Endodermal cell (in vitro differentiated cells): Measurements from ENCODE around the gene RALBP1. TPM values are rescaled to one million over a fixed set of nuclear protein-coding genes. Genes with fewer than 3 reads are reported as not detected.

ENCODE experiments used
- DNase-seq: peaks from one replicate; pipeline ENCODE4 v3.0.0-alpha.2; 2017
- H3K27ac ChIP-seq: 2 replicates; pipeline ENCODE4 v1.5.1; 2013; ENCODE audit warnings: mild to moderate bottlenecking, low read depth, low read length, moderate library complexity
- H3K27me3 ChIP-seq: 2 replicates; pipeline ENCODE4 v1.6.1; 2013; ENCODE audit warnings: mild to moderate bottlenecking, low read length, moderate library complexity; ENCODE audit not compliant: insufficient read depth, control insufficient read depth, poor library complexity, severe bottlenecking
- H3K36me3 ChIP-seq: 2 replicates; pipeline ENCODE4 v1.7.0; 2013; ENCODE audit warnings: mild to moderate bottlenecking, low read length, moderate library complexity; ENCODE audit not compliant: control insufficient read depth, insufficient read depth
- H3K4me1 ChIP-seq: one replicate; pipeline ENCODE4 v1.7.0; 2013; ENCODE audit warnings: low read length; ENCODE audit not compliant: control insufficient read depth, insufficient read depth
- H3K4me3 ChIP-seq: 2 replicates; pipeline ENCODE4 v1.5.1; 2013; ENCODE audit warnings: mild to moderate bottlenecking, low read length, moderate library complexity
- H3K9ac ChIP-seq: 2 replicates; pipeline ENCODE4 v1.6.1; 2013; ENCODE audit warnings: mild to moderate bottlenecking, low read length, moderate library complexity; ENCODE audit not compliant: poor library complexity, severe bottlenecking; ENCODE audit errors: extremely low read depth
- H3K9me3 ChIP-seq: 2 replicates; pipeline ENCODE4 v1.6.1; 2013; ENCODE audit warnings: mild to moderate bottlenecking, low read length, moderate library complexity; ENCODE audit not compliant: control insufficient read depth
- H3K27ac Mint-ChIP-seq: 2 replicates; pipeline ENCODE4 v1.8.0; 2020; ENCODE audit warnings: mixed read lengths
- H3K27me3 Mint-ChIP-seq: 2 replicates; pipeline ENCODE4 v1.8.0; 2021; ENCODE audit warnings: mild to moderate bottlenecking, mixed read lengths; ENCODE audit not compliant: insufficient read depth
- H3K36me3 Mint-ChIP-seq: 2 replicates; pipeline ENCODE4 v1.8.0; 2020; ENCODE audit warnings: low read depth, mixed read lengths
- H3K4me1 Mint-ChIP-seq: 2 replicates; pipeline ENCODE4 v1.8.0; 2020; ENCODE audit warnings: mixed read lengths
- H3K4me3 Mint-ChIP-seq: 2 replicates; pipeline ENCODE4 v1.8.0; 2020; ENCODE audit warnings: mild to moderate bottlenecking, moderate library complexity, mixed read lengths
- H3K9me3 Mint-ChIP-seq: 2 replicates; pipeline ENCODE4 v1.8.0; 2020; ENCODE audit warnings: mild to moderate bottlenecking, mixed read lengths
- WGBS, 2 experiments: methylation state at CpG; one replicate each; pipeline versions ENCODE4 v1.1.5 to v1.1.7; 2013; ENCODE audit warnings: missing lambda C conversion rate in 2 of 2, mixed read lengths in 1 of 2; ENCODE audit not compliant: insufficient coverage in 1 of 2, insufficient read length in 1 of 2; 5-methylcytosine and 5-hydroxymethylcytosine counted together
- total RNA-seq, 2 donors: library from RNA; stranded (reverse); fragmentation: NEBNext Ultra II Directional in 1 of 2; extraction: Animal tissue kit (Norgen Biotek cat#: 25700) in 1 of 2; gene quantifications; 2 replicates in 1 of 2; 3 replicates in 1 of 2; pipeline ENCODE4 v1.2.1, GENCODE V29; 2021
- TF ChIP-seq, protein P1 (sequence below): fragments of 200-600 bp; sonication (generic); conservative IDR thresholded peaks from 2 replicates; pipeline ENCODE4 v1.5.0; 2021; ENCODE audit warnings: antibody characterized with exemption, mild to moderate bottlenecking

Gene RALBP1
- total RNA-seq, 2 donors from 2014 or later, result 60.5 to 64.9 TPM

DNA sequence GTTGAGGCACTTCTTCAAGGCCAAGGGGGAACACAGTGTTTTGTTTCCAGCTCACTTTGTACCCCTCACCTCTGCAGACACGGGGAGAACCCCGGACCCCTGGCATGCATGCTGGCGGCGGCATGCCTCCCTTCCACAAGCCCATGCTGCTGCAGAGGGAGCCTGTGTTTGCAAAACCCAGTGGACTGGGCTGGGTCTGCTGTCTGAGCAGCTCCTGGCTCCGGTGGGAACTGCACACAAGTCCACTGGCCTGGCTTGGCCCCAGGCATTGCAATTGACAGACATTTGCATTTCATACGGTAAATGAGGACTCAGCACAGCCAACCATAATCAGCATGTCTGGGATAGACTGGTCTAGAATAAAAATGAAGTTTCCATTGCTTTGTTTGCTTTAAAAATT, 62.4 kb downstream of the RALBP1 start:
- DNase-seq, result no peak
- Mint-ChIP-seq H3K4me1 (no peaks in the 10 kb centered on the region), H3K27ac (no peak overlapping the region), H3K27me3 (no peaks in the 10 kb centered on the region), H3K9me3 (no peaks in the 10 kb centered on the region), H3K4me3 (no peak overlapping the region), H3K36me3 (peaks cover 46% of the 10 kb centered on the region)
- WGBS, 2 experiments, result 93 to 98% methylated on average over 5 to 6 of the region's 6 CpGs
- H3K27me3 ChIP-seq, result no peaks in the 10 kb centered on the region
- H3K36me3 ChIP-seq, result peaks cover 33% of the 10 kb centered on the region
- no peak overlapping the region for H3K4me3 ChIP-seq
- no peak overlapping the region for H3K27ac ChIP-seq
- no peak overlapping the region for H3K9ac ChIP-seq
- no peaks in the 10 kb centered on the region for H3K9me3 ChIP-seq
- TF ChIP-seq, protein P1, sequence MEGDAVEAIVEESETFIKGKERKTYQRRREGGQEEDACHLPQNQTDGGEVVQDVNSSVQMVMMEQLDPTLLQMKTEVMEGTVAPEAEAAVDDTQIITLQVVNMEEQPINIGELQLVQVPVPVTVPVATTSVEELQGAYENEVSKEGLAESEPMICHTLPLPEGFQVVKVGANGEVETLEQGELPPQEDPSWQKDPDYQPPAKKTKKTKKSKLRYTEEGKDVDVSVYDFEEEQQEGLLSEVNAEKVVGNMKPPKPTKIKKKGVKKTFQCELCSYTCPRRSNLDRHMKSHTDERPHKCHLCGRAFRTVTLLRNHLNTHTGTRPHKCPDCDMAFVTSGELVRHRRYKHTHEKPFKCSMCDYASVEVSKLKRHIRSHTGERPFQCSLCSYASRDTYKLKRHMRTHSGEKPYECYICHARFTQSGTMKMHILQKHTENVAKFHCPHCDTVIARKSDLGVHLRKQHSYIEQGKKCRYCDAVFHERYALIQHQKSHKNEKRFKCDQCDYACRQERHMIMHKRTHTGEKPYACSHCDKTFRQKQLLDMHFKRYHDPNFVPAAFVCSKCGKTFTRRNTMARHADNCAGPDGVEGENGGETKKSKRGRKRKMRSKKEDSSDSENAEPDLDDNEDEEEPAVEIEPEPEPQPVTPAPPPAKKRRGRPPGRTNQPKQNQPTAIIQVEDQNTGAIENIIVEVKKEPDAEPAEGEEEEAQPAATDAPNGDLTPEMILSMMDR, result no peak
- H3K4me1 ChIP-seq, result no peaks in the 10 kb centered on the region

DNA sequence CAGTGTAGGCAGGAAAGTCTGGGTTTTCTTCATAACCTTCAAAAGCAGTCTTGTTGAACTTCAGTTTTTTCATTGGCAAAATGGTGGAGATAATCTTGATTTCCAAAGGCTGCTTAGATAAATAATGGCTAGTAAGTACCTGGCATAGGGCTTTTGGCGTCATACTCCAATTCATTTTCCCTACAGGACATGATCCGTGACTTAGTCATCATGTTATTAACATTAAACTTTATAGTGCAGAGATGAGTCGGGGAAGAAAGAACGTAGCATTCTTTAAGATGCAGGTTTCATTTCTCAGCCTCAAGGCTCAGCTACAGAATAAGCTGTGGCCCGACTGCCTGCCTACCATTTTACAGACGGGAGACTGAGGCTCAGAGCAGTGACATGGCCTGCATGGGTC, 64.0 kb downstream of the RALBP1 start:
- Histone ChIP-seq H3K9me3 (no peaks in the 10 kb centered on the region), H3K9ac (no peak overlapping the region), H3K4me1 (no peaks in the 10 kb centered on the region), H3K36me3 (peaks cover 18% of the 10 kb centered on the region), H3K27ac (no peak overlapping the region), H3K27me3 (no peaks in the 10 kb centered on the region), H3K4me3 (no peak overlapping the region)
- peaks cover 35% of the 10 kb centered on the region for H3K36me3 Mint-ChIP-seq
- no peaks in the 10 kb centered on the region for H3K4me1 Mint-ChIP-seq
- TF ChIP-seq, protein P1, result no peak
- H3K9me3 Mint-ChIP-seq, result no peaks in the 10 kb centered on the region
- 94 to 98% methylated on average over 5 to 6 of the region's 6 CpGs for WGBS, 2 experiments
- H3K27me3 Mint-ChIP-seq, result no peaks in the 10 kb centered on the region
- no peak overlapping the region for H3K4me3 Mint-ChIP-seq
- H3K27ac Mint-ChIP-seq, result no peak overlapping the region
- DNase-seq, result no peak

DNA sequence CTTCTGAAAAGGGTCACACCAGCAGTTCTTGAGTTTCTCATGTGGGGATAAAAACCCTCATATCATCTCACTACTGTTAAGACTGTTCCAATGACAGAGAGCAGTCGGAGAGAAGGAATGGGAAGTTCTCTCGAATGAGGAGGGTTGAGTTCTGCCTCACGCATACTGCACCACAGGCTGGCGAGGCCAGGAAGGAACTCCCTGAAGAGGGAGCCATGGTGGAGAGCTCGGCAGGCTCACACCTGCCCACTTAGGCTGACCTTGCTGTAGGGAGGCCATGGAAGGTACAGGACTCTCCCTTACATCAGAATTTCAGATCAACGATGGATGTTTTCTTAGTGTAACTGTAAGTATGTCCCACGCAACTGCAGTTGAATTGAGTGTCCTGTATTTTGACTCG, 64.6 kb downstream of the RALBP1 start:
- Histone ChIP-seq H3K9ac (no peak overlapping the region), H3K36me3 (peaks cover 12% of the 10 kb centered on the region), H3K4me1 (no peaks in the 10 kb centered on the region), H3K27ac (no peak overlapping the region), H3K9me3 (no peaks in the 10 kb centered on the region), H3K4me3 (no peak overlapping the region), H3K27me3 (no peaks in the 10 kb centered on the region)
- no peak for DNase-seq
- H3K4me1 Mint-ChIP-seq, result no peaks in the 10 kb centered on the region
- H3K9me3 Mint-ChIP-seq, result no peaks in the 10 kb centered on the region
- TF ChIP-seq, protein P1, result no peak
- H3K4me3 Mint-ChIP-seq, result no peak overlapping the region
- no peaks in the 10 kb centered on the region for H3K27me3 Mint-ChIP-seq
- 87 to 96% methylated on average over 7 to 8 of the region's 8 CpGs for WGBS, 2 experiments
- H3K36me3 Mint-ChIP-seq, result peaks cover 28% of the 10 kb centered on the region
- H3K27ac Mint-ChIP-seq, result no peak overlapping the region
